Activated CD4-positive, alpha-beta T cell treated with anti-CD3 and anti-CD28 coated beads for 48 hours (primary cell): ENCODE data around the gene PLA2G4A.

ENCODE experiments used
- DNase-seq: peaks from one replicate; pipeline ENCODE4 v3.0.0-alpha.2; 2020

Gene PLA2G4A

DNA sequence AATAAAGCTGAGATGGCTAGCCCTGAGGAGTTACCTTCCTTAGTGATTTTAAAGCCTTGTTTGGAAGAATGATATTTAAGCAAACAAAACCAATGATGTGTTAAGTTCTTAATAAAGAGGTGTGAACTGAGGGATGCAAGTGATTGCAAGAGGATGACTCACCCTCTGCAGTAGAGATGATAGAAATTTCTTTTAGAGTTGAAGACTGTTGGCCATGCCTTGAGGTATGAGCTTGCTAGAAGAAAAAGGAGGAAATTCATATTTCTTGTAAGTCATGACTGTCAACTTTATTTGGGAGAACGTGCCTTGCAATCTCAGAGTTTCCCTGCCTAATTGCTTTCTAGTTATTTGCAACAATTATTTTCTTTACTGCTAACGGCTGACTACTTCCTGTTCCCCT lies 94.7 kb downstream of the PLA2G4A start:
- no peak for DNase-seq

- DNase-seq, result no peak
Measured at GRCh38 chr1:186925881-186926669, 97.3 kb downstream of the PLA2G4A start.

GRCh38 chr1:186927884-186928283 lies 99.1 kb downstream of the PLA2G4A start:
- no peak for DNase-seq

DNA sequence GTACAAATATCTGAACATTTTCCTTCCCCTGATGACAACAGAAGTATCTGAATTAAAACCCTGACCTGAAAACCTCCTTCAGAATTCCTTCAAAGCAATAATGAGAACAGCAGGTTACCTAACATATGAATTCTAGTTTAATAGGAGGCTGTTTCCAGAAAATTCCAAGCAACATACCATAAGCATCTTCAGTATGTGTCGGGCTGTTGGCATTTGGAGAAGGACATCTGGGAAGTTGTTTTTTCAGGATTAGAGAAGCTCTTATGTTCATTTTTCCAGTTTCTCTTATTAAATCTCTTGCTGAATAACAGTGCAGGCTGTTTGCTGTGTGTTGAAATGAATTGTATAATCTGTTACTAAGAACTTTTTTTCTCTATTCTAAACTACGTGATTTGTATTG lies 101.5 kb downstream of the PLA2G4A start:
- DNase-seq, result no peak

- no peak for DNase-seq
Measured at GRCh38 chr1:186937016-186937670, 108.4 kb downstream of the PLA2G4A start.

DNA sequence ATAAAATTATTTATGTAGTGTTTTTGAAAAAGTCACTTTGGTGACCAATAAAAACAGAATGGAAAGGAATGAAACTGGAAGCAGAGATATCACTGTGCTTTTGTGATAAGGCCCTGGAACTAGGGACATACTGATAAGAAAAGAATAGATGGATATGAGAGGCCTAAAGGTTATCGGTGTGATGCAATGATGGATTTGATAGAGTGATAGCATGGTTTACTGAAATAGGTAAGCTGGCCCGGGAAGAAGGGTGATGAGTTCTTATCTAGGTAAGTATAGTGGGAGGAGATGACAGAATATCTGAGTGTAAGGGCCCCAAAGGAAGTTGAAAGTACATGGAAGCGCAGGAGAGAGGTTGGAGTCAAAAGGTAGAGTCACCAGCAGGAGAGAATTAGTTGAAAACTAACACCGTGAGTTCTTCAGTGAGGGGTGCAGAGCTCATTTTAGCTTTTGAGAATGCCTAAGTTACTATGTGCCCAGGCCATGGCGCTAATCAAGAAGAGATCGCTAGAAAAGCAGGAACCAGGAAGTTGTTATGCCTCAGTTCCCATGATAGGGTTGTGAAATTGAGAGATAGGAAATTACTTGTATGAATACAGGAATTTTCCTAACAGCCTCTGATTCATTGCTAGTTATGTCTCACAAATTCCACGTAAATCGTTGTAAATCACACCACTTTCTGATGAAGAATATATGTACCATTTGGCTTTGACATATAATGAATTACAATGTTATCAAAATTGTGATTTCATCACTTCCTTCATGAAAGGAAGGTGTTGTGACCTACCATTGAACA lies 115.3 kb downstream of the PLA2G4A start:
- no peak for DNase-seq

DNA sequence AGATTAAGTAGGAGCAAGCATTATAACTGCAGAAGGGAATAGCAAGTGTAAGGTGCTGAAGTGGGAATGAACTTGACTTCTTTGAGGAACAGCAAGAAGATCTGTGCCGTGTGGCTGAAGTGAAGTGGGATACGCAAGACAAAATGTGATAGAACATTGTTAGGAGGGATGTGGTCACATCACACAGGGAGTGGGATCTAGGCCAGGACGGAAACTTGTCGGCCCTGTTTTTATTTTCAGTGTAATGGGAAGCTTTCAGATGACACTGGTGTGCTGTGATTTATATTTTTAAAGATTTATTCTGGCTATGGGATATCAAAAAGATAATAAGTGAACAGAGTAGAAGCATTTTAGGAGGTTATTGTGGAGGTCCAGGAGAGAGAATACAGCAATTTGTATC lies 116.4 kb downstream of the PLA2G4A start:
- no peak for DNase-seq

- no peak for DNase-seq
Measured at GRCh38 chr1:186948535-186948934, 119.8 kb downstream of the PLA2G4A start.

DNA sequence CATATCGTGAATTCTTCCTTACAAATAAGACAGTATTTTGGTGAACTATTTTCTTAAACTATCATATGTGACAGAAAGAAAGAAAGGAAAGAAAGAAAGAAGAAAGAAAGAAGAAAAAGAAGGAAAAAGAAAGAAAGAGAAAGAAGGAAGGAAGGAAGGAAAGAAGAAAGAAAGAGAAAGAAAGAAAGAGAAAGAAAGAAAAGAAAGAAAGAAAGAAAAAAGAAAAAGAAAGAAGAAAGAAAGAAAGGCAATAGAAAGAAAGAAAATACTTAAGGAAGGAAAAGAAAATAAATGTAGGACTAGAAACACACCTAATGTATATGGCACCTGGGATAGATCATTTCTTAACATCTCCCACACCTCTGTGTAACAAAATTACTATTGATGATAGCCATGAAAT lies 120.4 kb downstream of the PLA2G4A start:
- no peak for DNase-seq

DNA sequence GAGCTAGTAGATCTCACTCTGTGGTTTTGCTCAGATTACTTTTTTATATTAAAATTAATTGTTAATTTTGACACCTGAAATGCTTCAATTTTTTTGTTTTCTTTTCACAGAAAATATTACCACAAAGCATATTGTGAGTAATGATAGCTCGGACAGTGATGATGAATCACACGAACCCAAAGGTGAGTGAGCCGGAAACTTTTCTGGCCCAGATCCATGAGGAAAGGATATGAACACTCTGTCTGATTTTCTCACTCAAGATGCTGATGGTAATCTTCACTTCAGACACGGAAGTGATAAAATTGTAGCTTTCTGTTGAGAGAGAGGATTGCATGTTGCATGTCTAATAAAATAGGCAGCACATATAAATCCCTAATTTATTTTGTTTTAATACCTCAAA lies 121.8 kb downstream of the PLA2G4A start:
- no peak for DNase-seq

GRCh38 chr1:186953876-186954275 lies 125.1 kb downstream of the PLA2G4A start:
- no peak for DNase-seq

- no peak for DNase-seq
Measured at GRCh38 chr1:186957314-186957713, 128.6 kb downstream of the PLA2G4A start.

DNA sequence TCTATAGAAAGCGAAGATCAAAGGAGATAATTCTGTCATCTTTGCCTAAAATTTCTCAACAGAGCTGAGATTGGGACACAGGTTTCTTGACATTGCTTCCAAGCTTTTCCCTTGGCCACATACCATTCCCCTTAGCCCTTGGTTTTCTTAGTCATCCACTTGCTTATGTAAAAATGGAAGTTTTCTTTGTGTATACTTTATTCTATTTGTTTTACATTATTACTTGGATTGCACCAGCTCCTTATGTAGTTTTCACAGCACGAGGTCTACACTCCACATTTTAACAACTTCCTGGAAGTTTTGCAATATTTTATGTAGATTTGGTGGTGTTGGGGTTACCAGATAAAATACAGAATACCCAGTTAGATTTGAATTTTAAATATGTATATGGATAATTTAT lies 129.8 kb downstream of the PLA2G4A start:
- no peak for DNase-seq

GRCh38 chr1:186960861-186961260 lies 132.1 kb downstream of the PLA2G4A start:
- DNase-seq, result no peak

- no peak for DNase-seq
Measured at GRCh38 chr1:186965847-186966246, 137.1 kb downstream of the PLA2G4A start.

DNA sequence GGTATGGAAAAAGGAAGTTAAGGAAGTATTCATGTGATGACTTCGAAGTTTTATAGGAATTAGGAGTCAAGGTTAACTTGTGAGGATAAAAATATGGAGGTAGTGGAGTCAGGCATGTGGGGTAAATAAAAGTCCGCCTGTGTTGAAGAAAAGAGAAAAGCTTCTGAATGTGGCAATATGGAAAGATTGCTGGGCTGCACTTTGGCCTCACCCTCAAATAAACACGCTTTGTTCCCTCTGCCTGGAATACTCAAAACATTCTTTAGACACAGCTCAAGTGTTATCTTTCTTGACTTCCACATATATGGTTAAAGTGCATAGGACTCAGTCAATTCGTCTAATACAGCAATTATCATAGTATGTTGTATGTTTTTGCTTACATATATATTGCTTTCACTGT lies 137.7 kb downstream of the PLA2G4A start:
- DNase-seq, result no peak

GRCh38 chr1:186967656-186968394 lies 139.1 kb downstream of the PLA2G4A start:
- no peak for DNase-seq

DNA sequence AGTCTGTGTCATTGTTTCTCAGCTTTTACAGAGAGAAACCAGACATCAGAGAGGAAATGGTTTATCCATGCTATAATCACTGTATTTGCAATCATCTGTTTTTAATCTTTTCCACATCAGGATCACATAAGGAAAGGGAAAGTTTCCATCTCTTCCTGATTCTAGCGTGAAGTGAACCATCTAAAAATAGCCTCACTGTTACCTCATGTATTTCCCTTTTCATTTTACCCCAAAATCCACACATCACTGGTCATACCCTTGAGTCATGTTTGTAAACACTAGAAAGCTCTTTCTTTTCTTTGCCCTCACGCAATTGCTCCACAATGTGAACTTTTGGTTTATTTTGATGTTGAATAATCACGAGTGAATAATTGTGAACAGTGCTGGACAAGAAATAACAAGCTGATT lies 146.0 kb downstream of the PLA2G4A start:
- DNase-seq, result no peak

DNA sequence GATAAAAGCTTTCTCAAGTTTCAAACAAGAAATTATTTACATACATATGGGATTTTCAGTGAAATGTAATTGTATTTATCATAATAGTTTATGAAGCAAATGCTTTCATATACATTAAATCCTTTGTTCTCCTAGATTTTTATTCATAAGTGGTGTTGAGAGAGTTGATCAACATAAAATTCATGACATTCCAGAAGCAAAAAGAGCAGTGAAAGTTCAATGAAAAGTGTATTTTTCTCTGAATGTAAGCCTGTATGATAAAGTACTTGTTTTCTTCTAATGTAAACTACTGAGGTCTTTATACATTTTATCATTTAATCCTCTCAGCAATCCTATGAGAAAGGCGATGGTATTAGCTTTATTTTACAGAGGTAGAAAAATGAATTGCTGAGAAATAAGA lies 146.5 kb downstream of the PLA2G4A start:
- DNase-seq, result no peak

GRCh38 chr1:186976700-186977099 lies 148.0 kb downstream of the PLA2G4A start:
- no peak for DNase-seq

GRCh38 chr1:186977266-186977957 lies 148.7 kb downstream of the PLA2G4A start:
- DNase-seq, result no peak
